DND-41 (cell line): ENCODE results near the gene CCDC13.

ENCODE experiments used
- ATAC-seq: fragments of 200-7000 bp; cut with Tn5 transposase; 3 replicates; pipeline ENCODE4 v1.9.1; 2021; ENCODE audit warnings: low read depth; ENCODE audit not compliant: insufficient read depth
- DNase-seq: peaks from one replicate; pipeline ENCODE4 v3.0.0-alpha.2; 2020
- H2AFZ ChIP-seq: 2 replicates; pipeline ENCODE4 v1.6.0; 2012; ENCODE audit warnings: low read depth, low read length
- H3K27ac ChIP-seq: 2 replicates; pipeline ENCODE4 v1.5.1; 2012; ENCODE audit warnings: low read length, inconsistent platforms
- H3K27me3 ChIP-seq: fragments of 200-600 bp; sonication (generic); 2 replicates; pipeline ENCODE4 v1.6.0; 2012; ENCODE audit warnings: low read length, mild to moderate bottlenecking, inconsistent platforms; ENCODE audit not compliant: insufficient read depth, poor library complexity
- H3K36me3 ChIP-seq: 2 replicates; pipeline ENCODE4 v1.5.1; 2012; ENCODE audit warnings: low read length, inconsistent platforms; ENCODE audit not compliant: insufficient read depth
- H3K4me1 ChIP-seq: 2 replicates; pipeline ENCODE4 v1.5.1; 2012; ENCODE audit warnings: mild to moderate bottlenecking, low read length; ENCODE audit not compliant: insufficient read depth
- H3K4me2 ChIP-seq: 2 replicates; pipeline ENCODE4 v1.6.0; 2012; ENCODE audit warnings: mild to moderate bottlenecking, moderate library complexity, low read length, inconsistent platforms; ENCODE audit not compliant: insufficient read depth
- H3K4me3 ChIP-seq, 2 experiments: fragments of 200-600 bp in 1 of 2; shearing (Covaris generic) in 1 of 2; 2 replicates each; pipeline ENCODE4 v1.5.1; 2012 to 2016; ENCODE audit warnings: inconsistent platforms in 2 of 2, low read length in 2 of 2, mild to moderate bottlenecking in 2 of 2, low read depth in 1 of 2, moderate library complexity in 1 of 2
- H3K79me2 ChIP-seq: 2 replicates; pipeline ENCODE4 v1.6.0; 2012; ENCODE audit warnings: low read length, inconsistent platforms; ENCODE audit not compliant: insufficient read depth
- H3K9ac ChIP-seq: 2 replicates; pipeline ENCODE4 v1.6.0; 2012; ENCODE audit warnings: low read depth, mild to moderate bottlenecking, inconsistent platforms, low read length, moderate library complexity
- H3K9me3 ChIP-seq: 2 replicates; pipeline ENCODE4 v1.5.1; 2012; ENCODE audit warnings: low read length, moderate library complexity, mild to moderate bottlenecking, inconsistent platforms; ENCODE audit not compliant: insufficient read depth, severe bottlenecking
- H4K20me1 ChIP-seq: 2 replicates; pipeline ENCODE4 v1.6.0; 2012; ENCODE audit warnings: low read length; ENCODE audit not compliant: insufficient read depth
- CTCF ChIP-seq: IDR thresholded peaks from 2 replicates; pipeline ENCODE4 v1.5.1; 2012; ENCODE audit warnings: borderline replicate concordance, low read length, moderate library complexity, mild to moderate bottlenecking; ENCODE audit not compliant: poor library complexity, severe bottlenecking; ENCODE audit errors: extremely low read depth
- EZH2 ChIP-seq: IDR thresholded peaks from 3 replicates; pipeline ENCODE4 v1.6.1; 2012; ENCODE audit warnings: borderline replicate concordance, low read depth, mild to moderate bottlenecking, moderate library complexity, low read length, inconsistent platforms; ENCODE audit not compliant: severe bottlenecking

Gene CCDC13

GRCh38 chr3:42735615-42736014 is 37.4 kb downstream of the CCDC13 start:
- Histone ChIP-seq H2AFZ (no peak overlapping the region), H3K4me2 (no peak overlapping the region), H4K20me1 (no peaks in the 10 kb centered on the region)

GRCh38 chr3:42735019-42735418 is 38.0 kb downstream of the CCDC13 start:
- Histone ChIP-seq H2AFZ (no peak overlapping the region), H3K27me3 (no peaks in the 10 kb centered on the region), H3K36me3 (no peaks in the 10 kb centered on the region), H3K4me2 (no peak overlapping the region), H3K4me3 (no peak overlapping the region), H3K4me1 (no peaks in the 10 kb centered on the region), H3K9ac (no peak overlapping the region), H3K79me2 (no peaks in the 10 kb centered on the region), H3K9me3 (no peaks in the 10 kb centered on the region), H3K27ac (no peak overlapping the region), H4K20me1 (no peaks in the 10 kb centered on the region)
- ATAC-seq (no peak), DNase-seq (no peak)
- TF ChIP-seq EZH2, result no peak
- TF ChIP-seq CTCF, result no peak

More at GRCh38 chr3:42735615-42736014, 37.4 kb downstream of the CCDC13 start:
- DNase-seq (no peak), ATAC-seq (no peak)
- H3K36me3 ChIP-seq, result no peaks in the 10 kb centered on the region
- no peak overlapping the region for H3K9ac ChIP-seq
- no peaks in the 10 kb centered on the region for H3K4me1 ChIP-seq
- H3K27me3 ChIP-seq, result no peaks in the 10 kb centered on the region
- no peaks in the 10 kb centered on the region for H3K9me3 ChIP-seq
- no peak overlapping the region for H3K4me3 ChIP-seq
- no peak overlapping the region for H3K27ac ChIP-seq
- TF ChIP-seq EZH2, result no peak
- no peak for TF ChIP-seq CTCF
- no peaks in the 10 kb centered on the region for H3K79me2 ChIP-seq

- no peak for TF ChIP-seq CTCF
- no peak for TF ChIP-seq EZH2
- Histone ChIP-seq H3K4me1 (no peaks in the 10 kb centered on the region), H3K4me2 (no peak overlapping the region), H3K9ac (no peak overlapping the region), H3K27me3 (no peaks in the 10 kb centered on the region), H3K36me3 (no peaks in the 10 kb centered on the region), H3K79me2 (no peaks in the 10 kb centered on the region), H4K20me1 (no peaks in the 10 kb centered on the region), H3K9me3 (no peaks in the 10 kb centered on the region), H3K27ac (no peak overlapping the region), H2AFZ (no peak overlapping the region), H3K4me3 (no peak overlapping the region)
- no peak for DNase-seq
- ATAC-seq, result no peak
Observed at GRCh38 chr3:42734263-42734860, 38.7 kb downstream of the CCDC13 start.
